ENCODE measurements around the gene OR2W1.

Gene OR2W1

GRCh38 chr6:29045075-29045474, at the start of gene OR2W1:
TSS of gene OR2W1 (minus strand) at chr6:29045175. CDS start at chr6:29045175, 0 bp downstream.
- DNase-seq (ENCODE audit: low spot score), result no peak

GRCh38 chr6:29092957-29093356, 48.0 kb upstream of the OR2W1 start:
- DNase-seq (ENCODE audit: low spot score), result no peak

GRCh38 chr6:29087213-29087612, 42.2 kb upstream of the OR2W1 start, which contains the start of gene OR2B3:
TSS of gene OR2B3 (minus strand) at chr6:29087313. CDS start at chr6:29087248, 65 bp downstream.
- no peak for DNase-seq (ENCODE audit: low spot score)

- DNase-seq (ENCODE audit: low spot score), result no peak
These were observed 37.5 kb upstream of the OR2W1 start for GRCh38 chr6:29082457-29082856.

GRCh38 chr6:29081312-29081711, 36.3 kb upstream of the OR2W1 start:
- no peak for DNase-seq (ENCODE audit: low spot score)

GRCh38 chr6:29079203-29079602, 34.2 kb upstream of the OR2W1 start:
- DNase-seq (ENCODE audit: low spot score), result no peak

- DNase-seq (ENCODE audit: low spot score), result peak; percentile 4
These were observed 27.1 kb upstream of the OR2W1 start for GRCh38 chr6:29071831-29072723.

- no peak for DNase-seq (ENCODE audit: low spot score)
These were observed 6.7 kb upstream of the OR2W1 start for GRCh38 chr6:29051680-29052079.

- DNase-seq (ENCODE audit: low spot score), result no peak
These were observed 9.0 kb downstream of the OR2W1 start for GRCh38 chr6:29035951-29036350.

- DNase-seq (ENCODE audit: low spot score), result no peak
These were observed 16.2 kb downstream of the OR2W1 start for GRCh38 chr6:29028821-29029220.

- no peak for DNase-seq (ENCODE audit: low spot score)
These were observed 18.9 kb downstream of the OR2W1 start for GRCh38 chr6:29025927-29026585.

- no peak for DNase-seq (ENCODE audit: low spot score)
These were observed 23.5 kb downstream of the OR2W1 start for GRCh38 chr6:29021434-29021833.

- DNase-seq (ENCODE audit: low spot score), result no peak
These were observed 25.3 kb downstream of the OR2W1 start for GRCh38 chr6:29019629-29020028.

GRCh38 chr6:29017428-29017802, 27.6 kb downstream of the OR2W1 start:
- no peak for DNase-seq (ENCODE audit: low spot score)

- peak; percentile 65 for DNase-seq (ENCODE audit: low spot score)
These were observed 28.2 kb downstream of the OR2W1 start for GRCh38 chr6:29016559-29017427.

GRCh38 chr6:29014729-29015608, 30.0 kb downstream of the OR2W1 start:
- DNase-seq (ENCODE audit: low spot score), result no peak

GRCh38 chr6:29011276-29011734, 33.7 kb downstream of the OR2W1 start:
- DNase-seq (ENCODE audit: low spot score), result peak; percentile 8

GRCh38 chr6:29009358-29009757, 35.6 kb downstream of the OR2W1 start:
- no peak for DNase-seq (ENCODE audit: low spot score)

GRCh38 chr6:29008089-29008488, 36.9 kb downstream of the OR2W1 start:
- no peak for DNase-seq (ENCODE audit: low spot score)

GRCh38 chr6:29005183-29005885, 39.6 kb downstream of the OR2W1 start, which contains the start of gene ZNF311:
TSS of gene ZNF311 (minus strand) at chr6:29005315. CDS start at chr6:29003954, 1,361 bp downstream.
- DNase-seq (ENCODE audit: low spot score), result no peak
